Fibroblast of the conjunctiva (primary cell): Measurements from ENCODE around the gene SLC9A7.

Experiments used
- DNase-seq: peaks from one replicate; pipeline ENCODE4 v3.0.0-alpha.2; 2010; ENCODE audit warnings: low read depth

The SLC9A7 gene

GRCh38 chrX:46703980-46704379, 54.9 kb downstream of the SLC9A7 start:
- no peak for DNase-seq

GRCh38 chrX:46698691-46699090, 60.2 kb downstream of the SLC9A7 start:
- no peak for DNase-seq

- DNase-seq, result no peak
Observed at GRCh38 chrX:46695491-46695890, 63.4 kb downstream of the SLC9A7 start.

GRCh38 chrX:46694549-46694948, 64.4 kb downstream of the SLC9A7 start:
- no peak for DNase-seq

GRCh38 chrX:46693149-46693548, 65.8 kb downstream of the SLC9A7 start:
- no peak for DNase-seq

- DNase-seq, result no peak
Observed at GRCh38 chrX:46690818-46691217, 68.1 kb downstream of the SLC9A7 start.

- DNase-seq, result no peak
Observed at GRCh38 chrX:46687619-46688018, 71.3 kb downstream of the SLC9A7 start.

- peak; percentile 16 for DNase-seq
Observed at GRCh38 chrX:46686003-46686645, 72.8 kb downstream of the SLC9A7 start.

- DNase-seq, result no peak
Observed at GRCh38 chrX:46683048-46683447, 75.9 kb downstream of the SLC9A7 start.

- DNase-seq, result no peak
Observed at GRCh38 chrX:46681849-46682248, 77.1 kb downstream of the SLC9A7 start.

GRCh38 chrX:46678232-46678631, 80.7 kb downstream of the SLC9A7 start:
- DNase-seq, result no peak

GRCh38 chrX:46676399-46677356, 82.2 kb downstream of the SLC9A7 start:
- no peak for DNase-seq

- no peak for DNase-seq
Observed at GRCh38 chrX:46673620-46674359, 85.1 kb downstream of the SLC9A7 start.

- DNase-seq, result no peak
Observed at GRCh38 chrX:46670316-46670715, 88.6 kb downstream of the SLC9A7 start.

GRCh38 chrX:46666831-46667230, 92.1 kb downstream of the SLC9A7 start:
- no peak for DNase-seq

GRCh38 chrX:46665232-46666152, 93.4 kb downstream of the SLC9A7 start:
- DNase-seq, result no peak

GRCh38 chrX:46662188-46662958, 96.5 kb downstream of the SLC9A7 start:
- DNase-seq, result no peak

GRCh38 chrX:46653482-46653881, 105.4 kb downstream of the SLC9A7 start:
- DNase-seq, result no peak

- DNase-seq, result no peak
Observed at GRCh38 chrX:46649421-46650260, 109.3 kb downstream of the SLC9A7 start.

GRCh38 chrX:46648660-46649059, 110.3 kb downstream of the SLC9A7 start:
- no peak for DNase-seq
